Measurements from ENCODE around the gene DYNLT4.
"Not testable (repeated sequence)": the region's sequence is repeated elsewhere in the genome, so short reads cannot be mapped to it uniquely, and the experiment has no call there.

The DYNLT4 gene

GRCh38 chr1:44808063-44808937 lies 1.1 kb upstream of the DYNLT4 start, which contains the start of gene BTBD19:
BTBD19 (plus strand) TSS chr1:44808523; CDS start chr1:44808821, 298 bp downstream.
- FAIRE-seq, result no peak

GRCh38 chr1:44807364-44808062 lies 362 bp upstream of the DYNLT4 start:
- FAIRE-seq, result no peak

GRCh38 chr1:44806025-44806703 lies 987 bp downstream of the DYNLT4 start:
- no peak for FAIRE-seq

- no peak for FAIRE-seq
Measured at GRCh38 chr1:44805311-44806024, 1.7 kb downstream of the DYNLT4 start.

- no peak for FAIRE-seq
Measured at GRCh38 chr1:44803312-44804095, 3.6 kb downstream of the DYNLT4 start.

GRCh38 chr1:44803062-44803311 lies 4.2 kb downstream of the DYNLT4 start:
- no peak for FAIRE-seq

- FAIRE-seq, result no peak
Measured at GRCh38 chr1:44802306-44803061, 4.7 kb downstream of the DYNLT4 start.

GRCh38 chr1:44801491-44802305 lies 5.5 kb downstream of the DYNLT4 start:
- FAIRE-seq, result no peak

GRCh38 chr1:44799770-44800584 lies 7.2 kb downstream of the DYNLT4 start, which contains the start of gene PLK3:
PLK3 (plus strand) TSS chr1:44800377; CDS start chr1:44800464, 87 bp downstream.
- peak; percentile 93 for FAIRE-seq

GRCh38 chr1:44798481-44799365 lies 8.4 kb downstream of the DYNLT4 start:
- no peak for FAIRE-seq

GRCh38 chr1:44797886-44798285 lies 9.3 kb downstream of the DYNLT4 start:
- FAIRE-seq, result not testable (repeated sequence)

GRCh38 chr1:44792736-44793502 lies 14.2 kb downstream of the DYNLT4 start:
- FAIRE-seq, result no peak

- no peak for FAIRE-seq
Measured at GRCh38 chr1:44790968-44791801, 16.0 kb downstream of the DYNLT4 start.

GRCh38 chr1:44788120-44788860 lies 18.9 kb downstream of the DYNLT4 start, which contains the start of gene BEST4:
BEST4 (minus strand) TSS chr1:44788170; CDS start chr1:44787705, 465 bp downstream.
- no peak for FAIRE-seq

GRCh38 chr1:44787506-44787905 lies 19.6 kb downstream of the DYNLT4 start:
- no peak for FAIRE-seq
